H1 (cell line): Measurements from ENCODE around the gene ANKS1A. TPM values are rescaled to one million over a fixed set of nuclear protein-coding genes. Genes with fewer than 3 reads are reported as not detected.

Source experiments
- CTCF ChIA-PET: fragments of 300-600 bp; sonication (Branson Sonifier 250); formaldehyde crosslinking; loops from one replicate; lab custom pipeline; 2021; ENCODE audit not compliant: partially characterized antibody; lab: Charles Lee
- POLR2A ChIA-PET: fragments of 300-600 bp; sonication (Branson Sonifier 250); formaldehyde crosslinking; loops from one replicate; lab custom pipeline; 2021; ENCODE audit warnings: inconsistent platforms; ENCODE audit not compliant: partially characterized antibody; lab: Charles Lee
- DNase-seq, 2 experiments: peaks; one replicate each; pipeline versions ENCODE4 v3.0.0 to v3.0.0-alpha.2; 2010 to 2022; ENCODE audit warnings: low spot score in 2 of 2, low read depth in 1 of 2, mixed read lengths in 1 of 2
- FAIRE-seq: peaks from 2 replicates; lab custom pipeline; 2011; peaks lifted over from hg19 to GRCh38; lab: Jason Lieb, UNC
- H2AFZ ChIP-seq: 2 replicates; pipeline ENCODE4 v1.8.1; 2012; ENCODE audit warnings: low read length, inconsistent platforms
- H2AK5ac ChIP-seq: 2 replicates; pipeline ENCODE4 v1.6.1; 2013; ENCODE audit warnings: low read depth, low read length
- H2BK120ac ChIP-seq: replicated peaks from 2 replicates; pipeline ENCODE3; 2013; ENCODE audit warnings: low read depth, low read length, inconsistent platforms
- H2BK12ac ChIP-seq: 2 replicates; pipeline ENCODE4 v1.6.1; 2013; ENCODE audit warnings: low read depth, low read length
- H2BK15ac ChIP-seq: 2 replicates; pipeline ENCODE4 v1.6.1; 2013; ENCODE audit warnings: low read length
- H2BK20ac ChIP-seq: 2 replicates; pipeline ENCODE4 v1.6.1; 2013; ENCODE audit warnings: low read length
- H2BK5ac ChIP-seq: 2 replicates; pipeline ENCODE4 v1.6.1; 2013; ENCODE audit warnings: low read depth, low read length
- H3K14ac ChIP-seq: 2 replicates; pipeline ENCODE4 v1.6.1; 2013; ENCODE audit warnings: inconsistent platforms; ENCODE audit not compliant: insufficient read length
- H3K18ac ChIP-seq: 2 replicates; pipeline ENCODE4 v1.6.1; 2013; ENCODE audit warnings: low read length; ENCODE audit errors: extremely low read depth
- H3K23ac ChIP-seq: 2 replicates; pipeline ENCODE4 v1.6.1; 2013; ENCODE audit warnings: inconsistent platforms; ENCODE audit not compliant: insufficient read length
- H3K23me2 ChIP-seq: 2 replicates; pipeline ENCODE4 v1.6.1; 2013; ENCODE audit warnings: low read depth, low read length
- H3K27ac ChIP-seq: 2 replicates; pipeline ENCODE4 v1.6.1; 2011; ENCODE audit warnings: low read depth, low read length, inconsistent platforms
- H3K27me3 ChIP-seq, 4 experiments: replicated peaks in 1 of 4; 1 replicate in 1 of 4; 2 replicates in 3 of 4; pipeline versions ENCODE4 v1.6.1 to v1.8.1; 2011 to 2013; ENCODE audit warnings: low read length in 3 of 4, mild to moderate bottlenecking in 3 of 4, inconsistent platforms in 2 of 4, mixed read lengths in 2 of 4, moderate library complexity in 1 of 4; ENCODE audit not compliant: control insufficient read depth in 3 of 4, insufficient read depth in 3 of 4; ENCODE audit errors: extremely low read depth in 1 of 4
- H3K36me3 ChIP-seq, 4 experiments: 2 replicates each; pipeline versions ENCODE4 v1.6.1 to v1.8.1; 2011 to 2013; ENCODE audit warnings: mild to moderate bottlenecking in 4 of 4, low read length in 3 of 4, moderate library complexity in 2 of 4, control low read depth in 1 of 4, inconsistent platforms in 1 of 4; ENCODE audit not compliant: insufficient read depth in 4 of 4, control insufficient read depth in 2 of 4
- H3K4ac ChIP-seq: replicated peaks from 2 replicates; pipeline ENCODE3; 2013; ENCODE audit warnings: low read length, low read depth, mixed read lengths, inconsistent platforms; ENCODE audit not compliant: insufficient read length
- H3K4me1 ChIP-seq, 4 experiments: replicated peaks in 1 of 4; 1 replicate in 1 of 4; 2 replicates in 3 of 4; pipeline versions ENCODE4 v1.6.1 to v1.8.1; 2011 to 2013; ENCODE audit warnings: low read length in 3 of 4, inconsistent platforms in 2 of 4, mixed read lengths in 1 of 4; ENCODE audit not compliant: insufficient read depth in 4 of 4, control insufficient read depth in 3 of 4
- H3K4me2 ChIP-seq, 2 experiments: 2 replicates each; pipeline versions ENCODE4 v1.6.1 to v1.8.1; 2011 to 2013; ENCODE audit warnings: low read depth in 2 of 2, low read length in 2 of 2, control low read depth in 1 of 2, inconsistent platforms in 1 of 2, mild to moderate bottlenecking in 1 of 2; ENCODE audit not compliant: insufficient read depth in 1 of 2
- H3K4me3 ChIP-seq, 4 experiments: fragments of 200-600, 300-600 bp in 1 of 4; sonication (generic), shearing (Covaris generic), sonication (Bioruptor Twin) in 1 of 4; 2 replicates each; pipeline versions ENCODE4 v1.5.1 to v1.8.1; 2011 to 2016; ENCODE audit warnings: low read length in 4 of 4, low read depth in 3 of 4, control low read depth in 2 of 4, inconsistent platforms in 2 of 4, mild to moderate bottlenecking in 2 of 4, mixed read lengths in 1 of 4, moderate library complexity in 1 of 4; ENCODE audit not compliant: insufficient read depth in 2 of 4; ENCODE audit errors: extremely low read depth in 1 of 4
- H3K56ac ChIP-seq: replicated peaks from 2 replicates; pipeline ENCODE3; 2013; ENCODE audit warnings: low read depth, mild to moderate bottlenecking, mixed read lengths, low read length, inconsistent platforms; ENCODE audit not compliant: insufficient read length
- H3K79me1 ChIP-seq: 2 replicates; pipeline ENCODE4 v1.6.1; 2013; ENCODE audit warnings: low read depth, low read length, control low read depth
- H3K79me2 ChIP-seq, 2 experiments: 2 replicates each; pipeline versions ENCODE4 v1.6.1 to v1.8.1; 2012 to 2013; ENCODE audit warnings: low read length in 2 of 2, mild to moderate bottlenecking in 2 of 2, inconsistent platforms in 1 of 2; ENCODE audit not compliant: insufficient read depth in 2 of 2, control insufficient read depth in 1 of 2
- H3K9ac ChIP-seq, 4 experiments: replicated peaks in 1 of 4; 1 replicate in 1 of 4; 2 replicates in 3 of 4; pipeline versions ENCODE4 v1.6.1 to v1.8.1; 2011 to 2013; ENCODE audit warnings: low read depth in 3 of 4, low read length in 3 of 4, control low read depth in 2 of 4, mild to moderate bottlenecking in 2 of 4, moderate library complexity in 2 of 4, inconsistent platforms in 1 of 4; ENCODE audit errors: extremely low read depth in 1 of 4
- H3K9me3 ChIP-seq, 2 experiments: 2 replicates each; pipeline versions ENCODE4 v1.6.1 to v1.8.1; 2012 to 2013; ENCODE audit warnings: mild to moderate bottlenecking in 2 of 2, moderate library complexity in 2 of 2, control low read depth in 1 of 2, inconsistent platforms in 1 of 2, low read depth in 1 of 2, low read length in 1 of 2, mixed read lengths in 1 of 2; ENCODE audit not compliant: insufficient read depth in 2 of 2
- H4K20me1 ChIP-seq, 2 experiments: replicated peaks in 1 of 2; 2 replicates each; pipeline versions ENCODE3 to v1.8.1; 2011 to 2013; ENCODE audit warnings: inconsistent platforms in 2 of 2, low read length in 2 of 2, mild to moderate bottlenecking in 1 of 2; ENCODE audit not compliant: insufficient read depth in 2 of 2, control insufficient read depth in 1 of 2
- H4K5ac ChIP-seq: 2 replicates; pipeline ENCODE4 v1.6.1; 2013; ENCODE audit warnings: low read length, low read depth, mixed read lengths, inconsistent platforms; ENCODE audit not compliant: insufficient read length
- H4K8ac ChIP-seq: 2 replicates; pipeline ENCODE4 v1.8.0; 2013; ENCODE audit warnings: mild to moderate bottlenecking, moderate library complexity, low read length, inconsistent platforms; ENCODE audit not compliant: insufficient read depth; ENCODE audit errors: extremely low read depth
- H4K91ac ChIP-seq: replicated peaks from 2 replicates; pipeline ENCODE3; 2013; ENCODE audit warnings: low read length, mixed read lengths, inconsistent platforms; ENCODE audit not compliant: insufficient read length
- HDAC2 ChIP-seq, 2 experiments: fragments of 300-600 bp in 1 of 2; sonication (generic) in 1 of 2; IDR thresholded peaks; 2 replicates each; pipeline ENCODE4 v1.6.1; 2011 to 2012; ENCODE audit warnings: low read depth in 2 of 2, low read length in 2 of 2, mild to moderate bottlenecking in 2 of 2, moderate library complexity in 2 of 2, borderline replicate concordance in 1 of 2, inconsistent platforms in 1 of 2
- JUND ChIP-seq: IDR thresholded peaks from 2 replicates; pipeline ENCODE4 v1.6.1; 2011; ENCODE audit warnings: mild to moderate bottlenecking, improper control_type of control experiment, low read length
- KDM4A ChIP-seq: IDR thresholded peaks from one replicate; pipeline ENCODE4 v1.7.1; 2012; ENCODE audit warnings: low read depth, mild to moderate bottlenecking, moderate library complexity, low read length, inconsistent platforms; ENCODE audit not compliant: severe bottlenecking
- SRF ChIP-seq: IDR thresholded peaks from 2 replicates; pipeline ENCODE4 v1.6.1; 2011; ENCODE audit warnings: mild to moderate bottlenecking, low read depth, low read length, moderate library complexity
- TAF7 ChIP-seq: optimal IDR thresholded peaks from 2 replicates; pipeline ENCODE3; 2011; ENCODE audit warnings: low read depth, mild to moderate bottlenecking, inconsistent platforms, low read length, moderate library complexity, borderline replicate concordance
- WGBS, 2 experiments: shearing (Covaris generic) in 1 of 2; methylation state at CpG; one replicate each; pipeline versions ENCODE4 v1.1.6 to v1.1.7; 2013 to 2015; ENCODE audit warnings: low lambda C conversion rate in 2 of 2, mixed read lengths in 2 of 2, inconsistent platforms in 1 of 2, low coverage in 1 of 2, missing lambda C conversion rate in 1 of 2; ENCODE audit not compliant: insufficient replicate concordance in 2 of 2, insufficient coverage in 1 of 2, insufficient read length in 1 of 2; ENCODE audit errors: extremely low coverage in 1 of 2, missing lambda C conversion rate in 1 of 2; 5-methylcytosine and 5-hydroxymethylcytosine counted together
- polyA plus RNA-seq, 7 experiments: library from polyadenylated mRNA; depleted of rRNA in 3 of 7; stranded (reverse) in 5 of 7; unstranded in 2 of 7; fragments of >200 nt in 5 of 7; fragments of 200-250 nt in 2 of 7; gene quantifications; 1 replicate in 5 of 7; 2 replicates in 1 of 7; 4 replicates in 1 of 7; pipeline versions ENCODE4 v1.2.1 to v1.2.3, GENCODE V29; 2011 to 2013; ENCODE audit warnings: missing spikeins in 2 of 7, mixed read lengths in 2 of 7
- total RNA-seq: library from RNA; stranded (reverse); fragmentation: NEBNext Ultra II Directional; extraction: Animal tissue kit (Norgen Biotek cat#: 25700); gene quantifications from 2 replicates; pipeline ENCODE4 v1.2.1, GENCODE V29; 2021

ANKS1A gene
- total and polyA plus RNA-seq, 2 of the 8 experiments (the other 6 are each of a cell fraction or from before 2014, with no cell fraction given), result 9.8 to 30.9 TPM

GRCh38 chr6:35061102-35061615, 172.1 kb downstream of the ANKS1A start:
- Histone ChIP-seq H2AK5ac (no peak overlapping the region), H2BK15ac (no peak overlapping the region), H3K14ac (no peak overlapping the region), H2BK20ac (no peak overlapping the region), H4K8ac (no peak overlapping the region), H3K9ac (no peak overlapping the region), H3K9me3 (no peaks in the 10 kb centered on the region), H3K27me3 (no peaks in the 10 kb centered on the region), H3K79me1 (no peaks in the 10 kb centered on the region; the same call in 1 of the 2 replicates), H3K56ac (no peak overlapping the region), H2BK5ac (no peak overlapping the region), H3K23me2 (no peaks in the 10 kb centered on the region), H3K4me2 (no peak overlapping the region), H3K79me2 (no peaks in the 10 kb centered on the region), H3K4ac (no peak overlapping the region), H3K27ac (no peak overlapping the region), H2BK120ac (no peak overlapping the region), H2AFZ (no peak overlapping the region), H2BK12ac (no peak overlapping the region), H4K91ac (no peak overlapping the region), H4K5ac (no peak overlapping the region), H3K36me3 (peaks cover 0 to 7% (median under 1%) of the 10 kb centered on the region in 4 experiments; a peak in 3 of 8 replicates), H3K4me3 (no peak overlapping the region), H3K4me1 (peaks cover 0 to 8% (median 1%) of the 10 kb centered on the region in 4 experiments; a peak in 5 of 7 replicates), H4K20me1 (no peaks in the 10 kb centered on the region), H3K23ac (no peak overlapping the region), H3K18ac (no peak overlapping the region)
- WGBS, 2 experiments, result 89% methylated on average over 9 of the region's 9 CpGs; no CpG with 5 or more reads in 1 of the 2 experiments
- CTCF ChIA-PET, result interaction anchor here (1.1 to 5.7 kb wide), 7 partner anchors 8 to 144 kb away, joined by 4 to 37 read pairs (median 8); no protein-coding TSS in a partner anchor
- POLR2A ChIA-PET, result no interaction called here
- TF ChIP-seq HDAC2 (IDR thresholded peaks at IDR 0.05; ENCODE audit: borderline replicate concordance in 1 of 2, low read depth in 2 of 2, low read length in 2 of 2) (no peak), TAF7 (no peak), SRF (no peak), JUND (no peak), KDM4A (no peak)
- no peak for FAIRE-seq
- DNase-seq, result no peak
